Measurements from ENCODE around the gene SEC23B.

SEC23B gene

DNA sequence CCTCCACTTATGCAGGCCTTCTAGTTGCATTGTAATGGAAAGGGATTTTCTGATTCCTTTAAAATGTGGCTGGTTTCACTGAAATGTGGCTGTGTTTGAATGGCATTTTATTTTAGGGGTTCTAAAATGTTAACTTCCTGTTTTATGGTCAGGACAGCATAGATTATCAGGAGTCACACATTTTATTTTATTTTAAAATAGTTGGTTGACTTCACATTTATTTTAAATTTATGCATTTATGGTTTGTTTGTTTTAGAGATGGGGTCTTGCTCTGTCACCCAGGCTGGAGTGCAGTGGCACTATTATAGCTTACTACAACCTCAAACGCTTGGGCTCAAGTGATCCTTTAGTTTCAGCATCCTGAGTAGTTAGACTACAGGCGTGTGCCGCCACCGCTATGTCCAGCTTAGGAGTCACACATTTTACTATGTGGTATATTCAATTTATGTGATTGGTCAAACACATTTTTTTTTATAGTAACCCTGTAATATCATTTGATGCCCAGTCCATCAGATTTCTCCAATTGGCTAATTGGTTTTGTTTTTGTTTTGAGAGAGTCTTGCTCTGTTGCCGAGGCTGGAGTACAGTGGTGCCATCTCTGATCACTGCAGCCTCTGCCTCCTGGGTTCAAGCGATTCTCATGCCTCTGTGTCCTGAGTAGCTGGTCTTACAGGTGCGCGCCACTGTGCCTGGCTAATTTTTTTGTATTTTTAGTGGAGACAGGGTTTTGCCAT is 82.4 kb downstream of the SEC23B start:
- DNase-seq, result peak; percentile 42

DNA sequence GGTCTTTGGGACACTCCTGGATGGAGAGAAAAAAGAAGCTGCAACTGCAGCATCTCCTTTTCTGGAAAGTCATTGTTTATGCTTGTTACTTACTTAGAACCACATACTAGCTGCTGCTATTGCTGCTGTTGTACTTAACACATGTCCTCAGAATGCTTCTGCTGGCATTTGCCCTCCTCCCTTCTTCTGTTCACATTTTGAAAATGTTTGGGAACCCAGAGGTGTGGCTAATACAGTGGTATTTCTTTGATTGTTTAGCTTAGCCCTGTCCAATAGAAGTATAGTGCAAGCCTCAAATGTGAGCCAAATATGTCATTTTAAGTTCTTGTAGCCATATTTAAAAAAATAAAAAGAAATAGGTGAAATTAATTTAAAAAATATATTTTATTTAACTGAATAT is 88.5 kb downstream of the SEC23B start:
- no peak for DNase-seq

DNA sequence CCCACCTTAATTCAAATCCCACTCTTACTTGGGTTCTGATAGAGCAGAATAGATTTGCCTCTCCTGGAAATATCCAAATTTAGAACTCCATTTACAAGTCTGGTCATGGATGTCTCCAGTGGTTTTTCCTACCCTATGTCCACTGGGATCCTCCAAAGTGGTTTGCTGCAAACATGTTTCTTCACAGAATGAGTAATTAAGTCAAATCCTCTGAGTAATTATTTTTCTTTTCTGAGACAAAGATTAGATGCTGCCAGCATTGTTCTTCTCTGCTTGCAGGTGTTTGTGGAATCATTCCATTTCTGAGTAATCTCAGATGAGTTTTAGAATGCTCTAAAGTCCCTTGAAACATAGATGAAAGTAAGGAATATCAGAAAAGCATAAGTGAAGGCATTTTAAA is 102.0 kb downstream of the SEC23B start:
- no peak for DNase-seq

All from hematopoietic multipotent progenitor cell treated with erythropoietin and hydrocortisone succinate and interleukin-3 and kit ligand, for 4 days (in vitro differentiated cells).